ENCODE data around the gene BHLHE23. TPM values are rescaled to one million over a fixed set of nuclear protein-coding genes. Genes with fewer than 3 reads are reported as not detected.

Gene BHLHE23
- total RNA-seq, 4 donors from 2014 or later: not detected

- DNase-seq: no peak
- Histone ChIP-seq H3K27ac (no peak overlapping the region), H3K36me3 (no peaks in the 10 kb centered on the region), H3K4me3 (no peak overlapping the region), H3K4me1 (no peaks in the 10 kb centered on the region), H3K27me3 (no peaks in the 10 kb centered on the region), H3K9me3 (no peaks in the 10 kb centered on the region)
- TF ChIP-seq POLR2A (IDR thresholded peaks at IDR 0.05): no peak
- TF ChIP-seq CTCF (IDR thresholded peaks at IDR 0.05): no peak
- intact Hi-C loops (cut with DNase I; ENCODE audit: low total_unique reads): no loop called here
These were observed 14.9 kb downstream of the BHLHE23 start for GRCh38 chr20:62991863-62992262.

GRCh38 chr20:62991196-62991807 lies 15.5 kb downstream of the BHLHE23 start:
- Histone ChIP-seq H3K36me3 (no peaks in the 10 kb centered on the region), H3K27me3 (no peaks in the 10 kb centered on the region), H3K27ac (no peak overlapping the region), H3K4me3 (no peak overlapping the region), H3K9me3 (no peaks in the 10 kb centered on the region), H3K4me1 (no peaks in the 10 kb centered on the region)
- intact Hi-C loops (cut with DNase I; ENCODE audit: low total_unique reads): no loop called here
- no peak for DNase-seq
- TF ChIP-seq POLR2A (IDR thresholded peaks at IDR 0.05): no peak
- TF ChIP-seq CTCF (IDR thresholded peaks at IDR 0.05): no peak

DNA sequence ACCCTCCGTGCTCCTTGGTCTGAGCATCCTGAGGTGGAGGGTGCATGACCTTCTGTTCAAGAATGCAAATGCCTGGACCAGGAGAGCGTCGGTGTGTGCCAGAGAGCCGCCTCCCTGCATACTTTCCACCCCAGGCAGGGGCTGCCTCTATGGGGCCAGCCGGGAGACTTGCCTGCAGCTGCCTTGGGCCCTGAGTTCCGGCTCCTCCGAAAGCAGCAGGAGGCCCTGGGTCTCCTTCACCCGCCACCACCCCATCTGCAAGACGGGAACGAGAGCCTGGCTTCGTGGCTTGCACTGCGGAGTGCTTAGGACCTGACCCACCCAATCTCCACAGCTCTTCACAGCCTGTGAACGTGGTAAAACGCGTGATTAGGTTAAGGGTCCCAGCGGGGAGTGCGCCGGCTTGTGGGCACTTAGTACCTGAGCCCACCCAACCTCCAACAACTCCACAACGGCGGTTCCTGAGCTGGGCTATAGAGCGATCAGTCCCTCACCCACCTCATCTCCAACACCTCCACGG lies 16.4 kb downstream of the BHLHE23 start:
- Histone ChIP-seq H3K36me3 (no peaks in the 10 kb centered on the region), H3K4me3 (no peak overlapping the region), H3K27me3 (no peaks in the 10 kb centered on the region), H3K9me3 (no peaks in the 10 kb centered on the region), H3K4me1 (no peaks in the 10 kb centered on the region), H3K27ac (no peak overlapping the region)
- intact Hi-C loops (cut with DNase I; ENCODE audit: low total_unique reads): no loop called here
- DNase-seq: no peak
- no peak for TF ChIP-seq CTCF (IDR thresholded peaks at IDR 0.05)
- no peak for TF ChIP-seq POLR2A (IDR thresholded peaks at IDR 0.05)

- no peak overlapping the region for H3K27ac ChIP-seq
- H3K4me1 ChIP-seq: no peaks in the 10 kb centered on the region
- no peaks in the 10 kb centered on the region for H3K27me3 ChIP-seq
- H3K36me3 ChIP-seq: no peaks in the 10 kb centered on the region
- intact Hi-C loops (cut with DNase I; ENCODE audit: low total_unique reads): no loop called here
- H3K9me3 ChIP-seq: no peaks in the 10 kb centered on the region
- TF ChIP-seq CTCF (IDR thresholded peaks at IDR 0.05) (no peak), POLR2A (IDR thresholded peaks at IDR 0.05) (no peak)
- DNase-seq: no peak
- H3K4me3 ChIP-seq: no peak overlapping the region
These were observed 17.6 kb downstream of the BHLHE23 start for GRCh38 chr20:62989201-62989601.

- Histone ChIP-seq H3K9me3 (no peaks in the 10 kb centered on the region), H3K27me3 (peaks cover 0 to 13% of the 10 kb centered on the region in 2 donors), H3K36me3 (no peaks in the 10 kb centered on the region), H3K4me1 (no peaks in the 10 kb centered on the region), H3K27ac (no peak overlapping the region), H3K4me3 (no peak overlapping the region)
- DNase-seq: no peak
- intact Hi-C loops (cut with DNase I; ENCODE audit: low total_unique reads): no loop called here
- no peak for TF ChIP-seq POLR2A (IDR thresholded peaks at IDR 0.05)
- TF ChIP-seq CTCF (IDR thresholded peaks at IDR 0.05): no peak
These were observed 19.6 kb downstream of the BHLHE23 start for GRCh38 chr20:62987114-62987513.

Data from uterus (tissue), 4 donors.